ENCODE results near the gene EVA1C.
A peak's percentile ranks its signal among the peaks of the same experiment; 100 is the strongest.
"Not testable (repeated sequence)": the region's sequence is repeated elsewhere in the genome, so short reads cannot be mapped to it uniquely, and the experiment has no call there.

The EVA1C gene

GRCh38 chr21:32452641-32453040, 40.1 kb downstream of the EVA1C start:
- no peak for TF ChIP-seq POLR2A (IDR thresholded peaks at IDR 0.05; ENCODE audit: low read depth, low read length)
- DNase-seq (ENCODE audit: insufficient read length, low spot score) (no peak), FAIRE-seq (no peak)

- DNase-seq (ENCODE audit: insufficient read length, low spot score) (no peak), FAIRE-seq (no peak)
- no peak for TF ChIP-seq POLR2A (IDR thresholded peaks at IDR 0.05; ENCODE audit: low read depth, low read length)
These were observed 43.0 kb downstream of the EVA1C start for GRCh38 chr21:32455548-32455947.

GRCh38 chr21:32456497-32456918, 44.0 kb downstream of the EVA1C start:
- TF ChIP-seq POLR2A (IDR thresholded peaks at IDR 0.05; ENCODE audit: low read depth, low read length): no peak
- no peak for DNase-seq (ENCODE audit: insufficient read length, low spot score)
- FAIRE-seq: no peak

- no peak for FAIRE-seq
- TF ChIP-seq POLR2A (IDR thresholded peaks at IDR 0.05; ENCODE audit: low read depth, low read length): no peak
- no peak for DNase-seq (ENCODE audit: insufficient read length, low spot score)
These were observed 44.9 kb downstream of the EVA1C start for GRCh38 chr21:32457360-32457840.

- FAIRE-seq (no peak), DNase-seq (ENCODE audit: insufficient read length, low spot score) (no peak)
- TF ChIP-seq POLR2A (IDR thresholded peaks at IDR 0.05; ENCODE audit: low read depth, low read length): no peak
These were observed 45.5 kb downstream of the EVA1C start for GRCh38 chr21:32457962-32458361.

GRCh38 chr21:32459972-32460371, 47.5 kb downstream of the EVA1C start:
- DNase-seq (ENCODE audit: insufficient read length, low spot score) (no peak), FAIRE-seq (no peak)
- no peak for TF ChIP-seq POLR2A (IDR thresholded peaks at IDR 0.05; ENCODE audit: low read depth, low read length)

GRCh38 chr21:32461503-32461902, 49.0 kb downstream of the EVA1C start:
- DNase-seq (ENCODE audit: insufficient read length, low spot score) (no peak), FAIRE-seq (no peak)
- no peak for TF ChIP-seq POLR2A (IDR thresholded peaks at IDR 0.05; ENCODE audit: low read depth, low read length)

GRCh38 chr21:32462564-32462963, 50.1 kb downstream of the EVA1C start:
- DNase-seq (ENCODE audit: insufficient read length, low spot score); FAIRE-seq: not testable (repeated sequence)

- FAIRE-seq: no peak
- no peak for TF ChIP-seq POLR2A (IDR thresholded peaks at IDR 0.05; ENCODE audit: low read depth, low read length)
- DNase-seq (ENCODE audit: insufficient read length, low spot score): peak; percentile 63
These were observed 50.9 kb downstream of the EVA1C start for GRCh38 chr21:32463367-32463766.

GRCh38 chr21:32463889-32464300, 51.4 kb downstream of the EVA1C start:
- FAIRE-seq (no peak), DNase-seq (ENCODE audit: insufficient read length, low spot score) (peak; percentile 58)
- TF ChIP-seq POLR2A (IDR thresholded peaks at IDR 0.05; ENCODE audit: low read depth, low read length): no peak

GRCh38 chr21:32467291-32467690, 54.8 kb downstream of the EVA1C start:
- DNase-seq (ENCODE audit: insufficient read length, low spot score) (no peak), FAIRE-seq (no peak)
- TF ChIP-seq POLR2A (IDR thresholded peaks at IDR 0.05; ENCODE audit: low read depth, low read length): no peak

- no peak for FAIRE-seq
- no peak for DNase-seq (ENCODE audit: insufficient read length, low spot score)
- no peak for TF ChIP-seq POLR2A (IDR thresholded peaks at IDR 0.05; ENCODE audit: low read depth, low read length)
These were observed 56.2 kb downstream of the EVA1C start for GRCh38 chr21:32468681-32469111.

GRCh38 chr21:32469628-32470027, 57.1 kb downstream of the EVA1C start:
- TF ChIP-seq POLR2A (IDR thresholded peaks at IDR 0.05; ENCODE audit: low read depth, low read length): no peak
- no peak for FAIRE-seq
- no peak for DNase-seq (ENCODE audit: insufficient read length, low spot score)

GRCh38 chr21:32470206-32470605, 57.7 kb downstream of the EVA1C start:
- no peak for FAIRE-seq
- DNase-seq (ENCODE audit: insufficient read length, low spot score): no peak
- no peak for TF ChIP-seq POLR2A (IDR thresholded peaks at IDR 0.05; ENCODE audit: low read depth, low read length)

- no peak for TF ChIP-seq POLR2A (IDR thresholded peaks at IDR 0.05; ENCODE audit: low read depth, low read length)
- DNase-seq (ENCODE audit: insufficient read length, low spot score) (no peak), FAIRE-seq (no peak)
These were observed 60.6 kb downstream of the EVA1C start for GRCh38 chr21:32472890-32473765.

Measured in H54 (cell line).